T-helper 1 cell (primary cell): ENCODE results near the gene FAM24A.

ENCODE experiments used
- DNase-seq, 5 donors: peaks; one replicate each; pipeline ENCODE4 v3.0.0-alpha.2; 2012 to 2020

Gene FAM24A

DNA sequence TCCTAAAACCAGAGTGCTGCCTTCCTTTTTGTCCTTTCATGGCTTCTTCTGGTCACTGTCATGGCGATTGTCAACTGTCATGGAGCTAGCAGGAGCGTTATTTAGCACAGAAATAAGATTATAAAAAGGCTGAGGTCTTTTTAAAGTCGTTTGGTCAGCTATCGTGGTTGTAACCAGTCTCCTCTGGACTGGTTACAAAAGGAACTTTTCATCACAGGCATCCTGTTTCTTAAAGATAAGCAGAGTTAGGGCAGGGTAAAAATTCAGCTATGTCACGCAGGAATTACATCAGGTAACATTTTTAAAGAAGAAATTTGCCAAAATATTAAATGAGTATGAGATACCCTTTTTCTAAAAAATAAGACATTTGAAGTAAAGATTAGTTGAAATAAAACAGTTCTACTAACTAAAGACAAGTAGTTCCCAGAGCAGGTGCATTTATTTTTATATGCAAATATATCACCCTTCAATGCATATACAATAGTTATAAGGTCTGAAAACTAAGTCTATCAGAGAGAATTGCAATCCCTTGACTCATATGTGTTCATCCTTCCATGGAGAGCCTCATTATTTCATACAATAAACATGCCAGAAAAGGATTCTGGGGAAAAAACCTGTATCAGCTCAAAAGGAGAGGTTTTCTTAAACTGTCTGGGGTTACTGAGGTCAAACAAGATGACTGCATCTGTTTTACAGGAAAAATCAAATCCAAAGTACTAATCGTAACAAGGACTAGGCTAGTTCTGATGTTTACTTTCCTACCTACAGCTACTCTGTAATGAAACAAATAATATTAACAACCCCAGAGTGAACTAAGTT, 20.9 kb downstream of the FAM24A start:
- DNase-seq = no peak

- no peak for DNase-seq
These were observed 28.9 kb downstream of the FAM24A start for GRCh38 chr10:122939133-122939855.

DNA sequence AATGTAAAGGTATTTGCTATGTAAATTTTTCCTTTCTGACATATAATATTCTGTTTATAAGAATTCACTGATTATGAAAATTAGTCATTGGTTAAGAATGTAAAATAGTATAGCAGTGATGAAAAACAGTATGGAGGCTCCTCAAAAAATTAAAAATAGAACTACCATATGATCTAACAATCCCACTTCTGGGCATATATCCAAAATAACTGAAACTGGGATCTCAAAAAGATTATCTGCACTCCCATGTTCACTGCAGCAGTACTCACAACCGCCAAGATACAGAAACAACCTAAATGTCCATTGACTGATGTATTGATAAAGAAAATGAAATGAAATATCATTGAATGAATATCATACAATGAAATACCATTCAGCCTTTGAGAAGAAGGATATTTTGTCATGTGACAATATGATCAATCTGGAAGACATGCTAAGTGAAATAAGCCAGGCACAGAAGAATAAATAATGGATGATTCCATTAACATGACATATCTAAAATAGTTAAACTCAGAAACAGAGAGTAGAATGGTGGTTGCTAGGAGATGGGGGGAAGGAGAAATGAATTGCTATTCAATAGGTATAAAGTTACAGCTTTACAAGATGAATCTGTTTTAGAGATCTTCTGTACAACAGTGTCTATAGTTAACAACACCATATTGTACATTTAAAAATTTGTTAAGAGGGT, 29.6 kb downstream of the FAM24A start:
- DNase-seq = no peak

GRCh38 chr10:122949296-122949695, 38.9 kb downstream of the FAM24A start:
- DNase-seq = no peak

DNA sequence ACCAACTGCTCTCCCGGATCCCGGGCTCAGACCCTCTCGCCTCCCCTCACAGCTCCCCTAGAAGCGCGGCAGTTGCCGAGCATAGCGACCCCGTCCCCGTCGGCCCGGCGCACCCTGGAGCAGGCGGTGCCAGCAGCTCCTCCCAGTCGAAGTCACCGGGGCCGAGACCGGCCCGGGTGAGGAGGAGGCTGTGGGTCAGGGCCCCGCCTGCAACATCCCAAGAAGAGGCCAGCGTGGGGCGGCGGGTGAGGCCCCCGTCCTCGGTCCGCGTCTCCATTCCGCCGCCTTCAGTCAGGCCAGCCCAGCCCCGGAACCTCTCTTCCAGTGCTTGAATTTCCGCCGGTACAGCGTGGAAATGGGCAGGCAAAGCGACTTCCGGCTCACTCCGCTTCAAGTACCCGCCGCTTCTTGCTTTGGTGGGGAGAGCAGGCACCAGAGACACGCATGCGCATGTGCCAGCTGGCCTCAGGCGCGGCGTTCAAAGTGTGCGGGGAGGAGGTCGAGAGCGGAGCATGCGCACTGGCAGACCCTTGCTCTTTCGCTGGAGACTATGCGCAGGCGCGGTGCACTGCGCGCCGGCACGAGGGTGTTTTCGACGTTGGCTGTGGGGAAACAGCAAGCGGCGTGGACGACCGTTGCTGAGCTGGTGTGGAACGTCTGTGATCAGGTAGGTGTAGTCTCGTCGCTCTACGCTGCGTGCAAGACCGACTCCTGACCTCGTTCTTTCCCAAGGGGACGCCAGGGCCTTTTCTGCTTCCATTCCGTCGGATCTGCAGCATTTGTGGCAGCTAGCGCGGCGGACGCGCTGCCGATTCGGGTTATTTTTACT, 43.7 kb downstream of the FAM24A start, which contains the start of gene C10orf88:
C10orf88 (minus strand) TSS at position 326 of the 829 bp plus-strand sequence; CDS start at position 277, 49 bp downstream.
- peak; percentile 95 to 99 (median 97) for DNase-seq

DNA sequence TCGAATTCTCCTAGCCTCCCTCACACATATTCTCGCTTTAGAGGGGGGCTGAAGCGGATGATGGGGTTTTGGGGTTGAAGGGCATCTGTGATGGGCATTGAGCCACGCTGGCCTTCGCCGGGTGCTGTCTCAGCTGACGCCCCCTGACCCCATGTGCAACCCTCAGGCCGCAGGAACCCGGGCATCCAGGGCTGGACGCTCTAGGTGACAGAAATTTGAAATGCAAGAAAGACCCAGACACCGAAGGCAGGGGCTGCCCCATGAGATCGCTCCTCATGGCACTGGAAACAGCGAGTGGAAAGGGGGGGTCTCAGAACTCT, 44.3 kb downstream of the FAM24A start:
- no peak for DNase-seq

DNA sequence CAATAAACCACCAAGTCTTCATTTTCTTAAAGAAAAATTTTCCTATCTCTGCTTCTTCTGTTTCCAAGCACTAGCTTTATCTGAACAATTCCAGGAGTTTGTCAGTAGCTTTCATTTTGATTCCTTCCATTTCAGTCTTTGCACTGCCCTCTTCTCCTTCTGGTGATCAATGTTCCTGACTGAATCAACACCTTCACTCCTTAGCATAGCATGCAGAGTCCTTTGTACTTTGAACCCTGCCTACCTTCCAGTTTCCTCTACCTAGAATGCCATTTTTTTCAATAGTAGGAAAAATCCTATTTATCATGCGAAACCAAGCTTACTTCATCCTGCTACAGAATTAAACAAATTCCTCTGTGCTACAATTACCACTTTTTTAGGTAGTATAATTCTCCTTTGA, 45.5 kb downstream of the FAM24A start:
- no peak for DNase-seq

- DNase-seq = no peak
These were observed 47.1 kb downstream of the FAM24A start for GRCh38 chr10:122957474-122957873.

DNA sequence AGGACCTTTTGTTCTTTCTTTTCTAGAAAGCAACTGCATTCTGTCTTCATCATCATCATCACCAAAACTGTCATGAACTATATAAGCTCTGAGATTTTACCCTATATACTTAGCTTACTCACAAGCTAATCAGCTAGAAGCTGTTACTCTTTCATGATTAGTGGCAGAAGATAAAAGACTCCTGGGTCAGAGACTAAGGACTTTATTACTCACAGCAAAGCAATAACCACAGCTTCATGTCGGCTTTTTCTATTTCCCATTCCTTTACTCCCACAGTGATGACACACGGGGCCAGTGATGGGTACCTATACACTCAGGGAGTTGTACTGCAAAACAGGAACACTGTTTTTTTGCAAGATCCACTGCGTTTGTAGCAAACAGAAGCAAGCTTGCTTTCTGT, 52.0 kb downstream of the FAM24A start:
- DNase-seq = no peak
